Activated CD4-positive, alpha-beta T cell treated with anti-CD3 and anti-CD28 coated beads for 36 hours (primary cell): ENCODE data around the gene ZNF263. TPM values are rescaled to one million over a fixed set of nuclear protein-coding genes. Genes with fewer than 3 reads are reported as not detected.

Source experiments
- ATAC-seq: fragments of 200-7000 bp; cut with Tn5 transposase; one replicate; pipeline ENCODE4 v1.10.0; 2021; ENCODE audit warnings: mild to moderate bottlenecking, moderate library complexity
- CTCF ChIA-PET: fragments of 350-600 bp; sonication (Branson Sonifier 250); formaldehyde crosslinking; loops from one replicate; lab custom pipeline; 2021; ENCODE audit warnings: antibody characterized with exemption; lab: Charles Lee
- POLR2A ChIA-PET: fragments of 350-600 bp; sonication (Branson Sonifier 250); formaldehyde crosslinking; loops from one replicate; lab custom pipeline; 2021; ENCODE audit warnings: antibody characterized with exemption, inconsistent platforms; lab: Charles Lee
- DNase-seq: peaks from one replicate; pipeline ENCODE4 v3.0.0-alpha.2; 2020
- H3K27ac Mint-ChIP-seq: one replicate; pipeline ENCODE4 v1.8.0; 2021; ENCODE audit warnings: mixed read lengths
- H3K27me3 Mint-ChIP-seq: one replicate; pipeline ENCODE4 v1.8.0; 2021; ENCODE audit warnings: mixed read lengths
- H3K36me3 Mint-ChIP-seq: one replicate; pipeline ENCODE4 v1.8.0; 2021; ENCODE audit warnings: low read depth, mixed read lengths
- H3K4me1 Mint-ChIP-seq: one replicate; pipeline ENCODE4 v1.8.0; 2021; ENCODE audit warnings: mixed read lengths
- H3K4me3 Mint-ChIP-seq: one replicate; pipeline ENCODE4 v1.8.0; 2021; ENCODE audit warnings: mild to moderate bottlenecking, moderate library complexity, mixed read lengths
- H3K9me3 Mint-ChIP-seq: one replicate; pipeline ENCODE4 v1.8.0; 2021; ENCODE audit warnings: low read depth, mixed read lengths
- intact Hi-C, 2 experiments: fragments of 100-400 bp; cut with DNase I in 1 of 2; cut with micrococcal nuclease in 1 of 2; formaldehyde crosslinking; loops; one replicate each; pipeline versions ENCODE4 v1.14.2 to v1.15.1; 2022 to 2024; cut with DNase I, micrococcal nuclease
- total RNA-seq, 2 experiments: library from RNA; stranded (reverse); gene quantifications; one replicate each; pipeline ENCODE4 v1.2.3, GENCODE V29; 2021

Gene ZNF263
- total RNA-seq, 2 experiments from 2014 or later: 19.2 to 19.6 TPM

- POLR2A ChIA-PET: no interaction called here
- Mint-ChIP-seq H3K27ac (no peak overlapping the region), H3K36me3 (peaks cover 6% of the 10 kb centered on the region), H3K4me3 (no peak overlapping the region), H3K9me3 (peaks cover 34% of the 10 kb centered on the region), H3K27me3 (no peaks in the 10 kb centered on the region), H3K4me1 (no peaks in the 10 kb centered on the region)
- ATAC-seq (no peak), DNase-seq (no peak)
- CTCF ChIA-PET: no interaction called here
- intact Hi-C loops: no loop called here
These were observed 44.2 kb downstream of the ZNF263 start for GRCh38 chr16:3327514-3327913.

GRCh38 chr16:3328104-3328503 is 44.8 kb downstream of the ZNF263 start:
- H3K36me3 Mint-ChIP-seq: peaks cover 6% of the 10 kb centered on the region
- POLR2A ChIA-PET: no interaction called here
- ATAC-seq (no peak), DNase-seq (no peak)
- no peaks in the 10 kb centered on the region for H3K27me3 Mint-ChIP-seq
- intact Hi-C loops: no loop called here
- CTCF ChIA-PET: no interaction called here
- no peak overlapping the region for H3K4me3 Mint-ChIP-seq
- peaks cover 30% of the 10 kb centered on the region for H3K9me3 Mint-ChIP-seq
- no peaks in the 10 kb centered on the region for H3K4me1 Mint-ChIP-seq
- no peak overlapping the region for H3K27ac Mint-ChIP-seq

- ChIA-PET CTCF (no interaction called here), POLR2A (no interaction called here)
- intact Hi-C loops: no loop called here
These were observed 45.4 kb downstream of the ZNF263 start for GRCh38 chr16:3328643-3329042.

More at GRCh38 chr16:3328643-3329042, 45.4 kb downstream of the ZNF263 start:
- H3K36me3 Mint-ChIP-seq: peaks cover 8% of the 10 kb centered on the region
- ATAC-seq: no peak
- H3K27me3 Mint-ChIP-seq: no peaks in the 10 kb centered on the region
- no peaks in the 10 kb centered on the region for H3K4me1 Mint-ChIP-seq
- peaks cover 30% of the 10 kb centered on the region for H3K9me3 Mint-ChIP-seq
- no peak for DNase-seq
- no peak overlapping the region for H3K4me3 Mint-ChIP-seq
- no peak overlapping the region for H3K27ac Mint-ChIP-seq

Other genes with a start within 250 kb of the ZNF263 start
- 1 to 10 TPM in 1 of 2 experiments, under 1 TPM in 1; 0.58 to 1.2 TPM for gene BICDL2, start 246.5 kb upstream of the ZNF263 start, total RNA-seq
- gene MMP25, start 236.9 kb upstream of the ZNF263 start, total RNA-seq: under 1 TPM; 0.55 to 0.91 TPM
- 1,000 to 10,000 TPM; 1,864 to 2,360 TPM for gene IL32, start 217.9 kb upstream of the ZNF263 start, total RNA-seq
- under 1 TPM; 0.11 to 0.30 TPM for gene ZSCAN10, start 184.2 kb upstream of the ZNF263 start, total RNA-seq
- gene ZNF205, start 170.9 kb upstream of the ZNF263 start, total RNA-seq: under 1 TPM; 0.21 to 0.32 TPM
- gene ZNF213, start 148.5 kb upstream of the ZNF263 start, total RNA-seq: 1 to 10 TPM; 7.6 to 8.3 TPM
- gene OR1F1, start 95.3 kb upstream of the ZNF263 start, total RNA-seq: not detected
- 1 to 10 TPM; 8.3 to 9.0 TPM for gene ZNF200, start 48.3 kb upstream of the ZNF263 start, total RNA-seq
- gene MEFV, start 26.9 kb upstream of the ZNF263 start, total RNA-seq: under 1 TPM; 0.09 to 0.14 TPM
- 1 to 10 TPM; 2.9 TPM for gene TIGD7, start 21.9 kb downstream of the ZNF263 start, total RNA-seq
- 10 to 100 TPM; 23.2 to 27.4 TPM for gene ZNF75A, start 22.0 kb downstream of the ZNF263 start, total RNA-seq
- not detected for gene OR2C1, start 72.4 kb downstream of the ZNF263 start, total RNA-seq
- gene ZSCAN32, start 117.5 kb downstream of the ZNF263 start, total RNA-seq: 10 to 100 TPM; 15.7 to 17.4 TPM
- gene ZNF174, start 117.7 kb downstream of the ZNF263 start, total RNA-seq: 1 to 10 TPM; 7.4 to 9.5 TPM
- 1 to 10 TPM; 1.9 to 2.4 TPM for gene ZNF597, start 160.0 kb downstream of the ZNF263 start, total RNA-seq
- gene NAA60, start 160.2 kb downstream of the ZNF263 start, total RNA-seq: 10 to 100 TPM; 25.9 to 38.9 TPM
- gene C16orf90, start 212.0 kb downstream of the ZNF263 start, total RNA-seq: not detected
- gene CLUAP1, start 217.5 kb downstream of the ZNF263 start, total RNA-seq: 10 to 100 TPM; 20.2 to 21.3 TPM